ENCODE data around the gene OR6M1.

DNA sequence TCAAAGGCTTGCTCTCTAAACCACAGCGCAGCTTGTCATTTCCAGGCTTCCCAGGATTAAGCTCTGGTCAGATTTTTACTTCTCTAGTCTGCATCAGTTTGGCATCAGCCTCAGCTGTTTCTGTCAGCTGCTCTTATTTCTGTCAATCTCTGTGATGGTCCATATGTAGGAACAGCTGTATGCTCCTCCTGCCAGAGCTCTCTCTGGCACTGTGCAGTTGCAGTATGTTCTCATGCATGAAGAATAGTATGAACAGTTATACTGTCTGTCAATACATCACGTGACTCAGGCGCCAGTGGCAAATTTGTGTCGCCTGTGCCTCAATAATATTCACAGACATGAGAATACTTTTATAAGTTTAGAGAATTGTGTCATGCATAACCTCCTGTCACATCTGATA lies 6.7 kb downstream of the OR6M1 start:
- no peak for TF ChIP-seq EZH2 (optimal IDR thresholded peaks at IDR 0.05; ENCODE audit: low read depth, low read length)
- TF ChIP-seq, protein P1, sequence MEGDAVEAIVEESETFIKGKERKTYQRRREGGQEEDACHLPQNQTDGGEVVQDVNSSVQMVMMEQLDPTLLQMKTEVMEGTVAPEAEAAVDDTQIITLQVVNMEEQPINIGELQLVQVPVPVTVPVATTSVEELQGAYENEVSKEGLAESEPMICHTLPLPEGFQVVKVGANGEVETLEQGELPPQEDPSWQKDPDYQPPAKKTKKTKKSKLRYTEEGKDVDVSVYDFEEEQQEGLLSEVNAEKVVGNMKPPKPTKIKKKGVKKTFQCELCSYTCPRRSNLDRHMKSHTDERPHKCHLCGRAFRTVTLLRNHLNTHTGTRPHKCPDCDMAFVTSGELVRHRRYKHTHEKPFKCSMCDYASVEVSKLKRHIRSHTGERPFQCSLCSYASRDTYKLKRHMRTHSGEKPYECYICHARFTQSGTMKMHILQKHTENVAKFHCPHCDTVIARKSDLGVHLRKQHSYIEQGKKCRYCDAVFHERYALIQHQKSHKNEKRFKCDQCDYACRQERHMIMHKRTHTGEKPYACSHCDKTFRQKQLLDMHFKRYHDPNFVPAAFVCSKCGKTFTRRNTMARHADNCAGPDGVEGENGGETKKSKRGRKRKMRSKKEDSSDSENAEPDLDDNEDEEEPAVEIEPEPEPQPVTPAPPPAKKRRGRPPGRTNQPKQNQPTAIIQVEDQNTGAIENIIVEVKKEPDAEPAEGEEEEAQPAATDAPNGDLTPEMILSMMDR (IDR thresholded peaks at IDR 0.05; ENCODE audit: low read length), result no peak

Data from MM.1S (cell line).